WERI-Rb-1 (cell line): ENCODE results near the gene PPM1N.

Experiments used
- DNase-seq: peaks from one replicate; pipeline ENCODE4 v3.0.0-alpha.2; 2020
- H3K27ac ChIP-seq: fragments of 250-450 bp; sonication (Bioruptor Pico); 2 replicates; pipeline ENCODE4 v1.5.1; 2020; ENCODE audit warnings: mild to moderate bottlenecking, moderate library complexity
- H3K27me3 ChIP-seq: fragments of 250-450 bp; sonication (Bioruptor Pico); 2 replicates; pipeline ENCODE4 v1.5.1; 2021; ENCODE audit warnings: mild to moderate bottlenecking, low read depth, moderate library complexity; ENCODE audit not compliant: insufficient read depth, severe bottlenecking
- H3K36me3 ChIP-seq: fragments of 250-450 bp; sonication (Bioruptor Pico); 2 replicates; pipeline ENCODE4 v1.5.1; 2020; ENCODE audit warnings: mild to moderate bottlenecking, moderate library complexity
- H3K4me3 ChIP-seq: 2 replicates; pipeline ENCODE4 v1.5.1; 2011; ENCODE audit warnings: low read depth, mild to moderate bottlenecking, control low read depth, low read length
- H3K9me3 ChIP-seq: fragments of 250-450 bp; sonication (Bioruptor Pico); 2 replicates; pipeline ENCODE4 v1.5.1; 2021; ENCODE audit warnings: mild to moderate bottlenecking, moderate library complexity; ENCODE audit not compliant: severe bottlenecking
- TF ChIP-seq, protein P1 (sequence below): IDR thresholded peaks from 2 replicates; pipeline ENCODE4 v1.5.1; 2011; ENCODE audit warnings: low read depth, mild to moderate bottlenecking, control low read depth, inconsistent platforms, low read length

PPM1N gene

DNA sequence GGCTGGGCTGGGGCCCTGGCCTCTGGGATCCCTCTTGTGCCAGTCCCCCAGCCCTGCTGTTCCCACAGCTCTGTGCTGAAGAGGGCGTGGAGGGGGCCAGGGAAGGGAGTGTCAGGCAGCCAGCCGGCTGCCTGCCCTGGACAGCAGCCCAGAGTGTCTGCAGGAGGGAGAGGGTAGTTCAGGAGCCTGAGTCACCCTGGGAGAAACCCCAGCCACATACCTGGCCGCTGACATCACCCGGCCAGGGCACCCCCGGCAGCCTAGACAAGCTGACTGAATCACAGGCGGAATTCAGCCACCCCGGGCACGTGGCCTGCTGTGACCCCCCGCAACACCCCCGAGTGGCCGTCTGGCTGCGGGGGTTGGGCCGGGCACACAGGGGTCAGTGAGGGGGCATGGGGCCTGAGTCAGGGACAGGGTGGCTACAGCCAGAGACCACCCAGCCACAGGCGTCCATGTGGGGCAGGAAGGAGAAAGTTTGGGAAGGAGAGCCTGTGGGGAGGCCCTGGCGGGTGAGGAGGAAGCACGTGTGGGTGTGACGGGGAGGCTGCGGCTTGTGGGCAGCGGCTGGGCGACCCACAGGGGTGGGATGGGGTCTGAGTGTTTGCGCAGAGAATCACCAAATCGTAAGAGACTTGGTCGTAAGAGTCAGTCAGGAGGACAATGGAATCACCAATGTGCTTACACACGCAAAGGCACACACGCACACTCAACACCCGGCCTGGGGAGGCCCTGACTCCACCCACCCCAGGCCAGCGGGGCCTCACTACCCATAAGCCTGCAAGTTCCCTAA, 42.3 kb upstream of the PPM1N start:
- H3K27me3 ChIP-seq = no peaks in the 10 kb centered on the region

DNA sequence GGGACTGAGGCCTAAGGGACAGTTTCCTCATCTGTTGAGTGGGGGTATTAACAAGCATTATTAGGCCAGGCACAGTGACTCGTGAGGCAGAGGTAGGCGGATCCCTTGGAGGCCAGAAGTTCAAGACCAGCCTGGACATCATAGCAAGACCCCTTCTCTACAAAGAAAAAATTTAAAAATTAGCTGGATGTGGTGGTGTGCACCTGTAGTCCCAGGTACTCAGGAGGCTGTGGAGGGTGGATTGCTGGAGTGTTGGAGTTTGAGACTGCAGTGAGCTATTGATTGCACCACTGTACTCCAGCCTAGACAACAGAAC, 41.8 kb upstream of the PPM1N start:
- H3K27ac ChIP-seq = no peak overlapping the region
- H3K27me3 ChIP-seq = no peaks in the 10 kb centered on the region
- no peaks in the 10 kb centered on the region for H3K36me3 ChIP-seq
- H3K9me3 ChIP-seq = no peaks in the 10 kb centered on the region
- TF ChIP-seq, protein P1, sequence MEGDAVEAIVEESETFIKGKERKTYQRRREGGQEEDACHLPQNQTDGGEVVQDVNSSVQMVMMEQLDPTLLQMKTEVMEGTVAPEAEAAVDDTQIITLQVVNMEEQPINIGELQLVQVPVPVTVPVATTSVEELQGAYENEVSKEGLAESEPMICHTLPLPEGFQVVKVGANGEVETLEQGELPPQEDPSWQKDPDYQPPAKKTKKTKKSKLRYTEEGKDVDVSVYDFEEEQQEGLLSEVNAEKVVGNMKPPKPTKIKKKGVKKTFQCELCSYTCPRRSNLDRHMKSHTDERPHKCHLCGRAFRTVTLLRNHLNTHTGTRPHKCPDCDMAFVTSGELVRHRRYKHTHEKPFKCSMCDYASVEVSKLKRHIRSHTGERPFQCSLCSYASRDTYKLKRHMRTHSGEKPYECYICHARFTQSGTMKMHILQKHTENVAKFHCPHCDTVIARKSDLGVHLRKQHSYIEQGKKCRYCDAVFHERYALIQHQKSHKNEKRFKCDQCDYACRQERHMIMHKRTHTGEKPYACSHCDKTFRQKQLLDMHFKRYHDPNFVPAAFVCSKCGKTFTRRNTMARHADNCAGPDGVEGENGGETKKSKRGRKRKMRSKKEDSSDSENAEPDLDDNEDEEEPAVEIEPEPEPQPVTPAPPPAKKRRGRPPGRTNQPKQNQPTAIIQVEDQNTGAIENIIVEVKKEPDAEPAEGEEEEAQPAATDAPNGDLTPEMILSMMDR = no peak
- H3K4me3 ChIP-seq = no peak overlapping the region
- DNase-seq = no peak

More for the DNA sequence above, 42.3 kb upstream of the PPM1N start:
- no peak overlapping the region for H3K4me3 ChIP-seq
- peak; percentile 54 for DNase-seq
- no peaks in the 10 kb centered on the region for H3K36me3 ChIP-seq
- peak overlapping the region; percentile 47 for H3K27ac ChIP-seq
- H3K9me3 ChIP-seq = no peaks in the 10 kb centered on the region
- TF ChIP-seq, protein P1 = no peak

DNA sequence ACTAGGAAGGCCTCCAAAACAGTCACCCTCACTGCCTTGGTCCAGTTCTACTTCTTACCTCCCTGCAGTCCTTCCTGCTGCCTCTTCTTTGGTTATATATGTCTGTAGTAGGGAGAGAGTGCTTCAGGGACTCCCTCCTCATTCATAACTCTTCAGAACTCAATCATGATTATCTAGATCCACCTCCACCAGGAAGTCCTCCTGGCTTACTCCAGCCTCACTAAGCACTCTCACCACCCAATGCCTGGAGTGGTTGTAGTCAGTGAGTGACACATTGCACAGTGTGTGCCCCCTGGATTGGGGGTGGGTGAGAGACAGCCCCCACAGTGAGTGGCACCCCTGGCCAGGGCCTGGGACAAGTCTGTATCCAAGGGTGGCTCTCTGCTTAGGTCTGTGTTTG, 40.5 kb upstream of the PPM1N start:
- H3K27me3 ChIP-seq = no peaks in the 10 kb centered on the region
- H3K27ac ChIP-seq = no peak overlapping the region
- TF ChIP-seq, protein P1 = no peak
- H3K36me3 ChIP-seq = no peaks in the 10 kb centered on the region
- no peaks in the 10 kb centered on the region for H3K9me3 ChIP-seq
- no peak overlapping the region for H3K4me3 ChIP-seq
- no peak for DNase-seq

DNA sequence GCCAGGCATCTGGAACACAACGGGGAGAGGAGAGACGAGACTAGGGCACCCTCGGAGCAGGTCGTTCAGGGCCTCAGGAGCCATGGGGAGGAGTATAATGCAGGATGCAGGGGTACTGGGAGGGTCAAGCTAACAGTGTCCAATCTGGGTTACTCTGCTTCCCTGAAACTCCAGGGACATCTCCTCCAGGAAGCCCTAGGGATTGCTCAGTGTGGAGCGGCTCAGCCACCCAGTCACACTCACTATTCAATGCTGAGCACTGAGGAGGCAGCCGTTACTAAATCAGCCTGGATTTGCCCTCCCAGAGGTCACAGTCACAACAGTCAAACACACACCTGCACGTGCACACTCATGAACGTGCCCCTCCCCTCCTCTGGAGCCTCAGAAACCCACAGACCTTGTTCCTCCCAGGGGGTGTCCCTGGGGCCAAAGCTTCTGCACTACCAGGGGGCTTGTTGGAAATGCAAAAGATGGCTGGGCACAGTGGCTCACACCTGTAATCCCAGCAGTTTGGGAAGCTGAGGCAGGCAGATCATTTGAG, 37.4 kb upstream of the PPM1N start:
- TF ChIP-seq, protein P1 = no peak
- no peak overlapping the region for H3K27ac ChIP-seq

DNA sequence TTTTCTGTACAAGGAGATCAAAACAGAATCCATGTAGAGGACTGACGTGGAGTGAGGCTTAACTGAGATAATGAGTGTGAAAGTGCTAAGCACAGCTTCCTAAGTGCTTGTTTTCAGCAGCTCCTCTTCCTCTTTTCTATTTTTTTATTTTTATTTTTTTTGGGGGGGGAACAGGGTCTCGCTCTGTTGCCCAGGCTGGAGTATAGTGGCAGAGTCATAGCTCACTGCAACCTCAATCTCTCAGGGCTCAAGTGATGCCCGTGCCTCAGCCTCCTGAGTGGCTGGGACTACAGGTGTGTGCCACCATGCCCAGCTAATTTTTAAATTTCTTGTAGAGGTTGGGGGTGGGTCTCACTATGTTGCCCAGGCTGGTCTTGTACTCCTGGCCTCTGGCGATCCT, 36.1 kb upstream of the PPM1N start:
- TF ChIP-seq, protein P1 = no peak
- no peaks in the 10 kb centered on the region for H3K9me3 ChIP-seq
- H3K36me3 ChIP-seq = no peaks in the 10 kb centered on the region
- no peak overlapping the region for H3K27ac ChIP-seq
- DNase-seq = no peak
- no peaks in the 10 kb centered on the region for H3K27me3 ChIP-seq
- H3K4me3 ChIP-seq = no peak overlapping the region

More for the DNA sequence above, 37.4 kb upstream of the PPM1N start:
- H3K4me3 ChIP-seq = no peak overlapping the region
- H3K27me3 ChIP-seq = no peaks in the 10 kb centered on the region
- no peak for DNase-seq
- no peaks in the 10 kb centered on the region for H3K36me3 ChIP-seq
- H3K9me3 ChIP-seq = no peaks in the 10 kb centered on the region
